ENCODE data around the gene OR52N4. TPM values are rescaled to one million over a fixed set of nuclear protein-coding genes. Genes with fewer than 3 reads are reported as not detected.

OR52N4 gene
- total RNA-seq, 1 donor from 2014 or later, result not detected

- H3K4me3 Mint-ChIP-seq (ENCODE audit: unreplicated experiment), result no peak overlapping the region
- peaks cover 2% of the 10 kb centered on the region for H3K36me3 Mint-ChIP-seq (ENCODE audit: unreplicated experiment)
- no peak overlapping the region for H3K27ac Mint-ChIP-seq (ENCODE audit: unreplicated experiment)
- H3K9me3 Mint-ChIP-seq (ENCODE audit: unreplicated experiment), result peaks cover 11% of the 10 kb centered on the region
- H3K27me3 Mint-ChIP-seq (ENCODE audit: unreplicated experiment), result peaks cover 32% of the 10 kb centered on the region
- DNase-seq (ENCODE audit: extremely low spot score, unreplicated experiment), result no peak
- no peaks in the 10 kb centered on the region for H3K4me1 Mint-ChIP-seq (ENCODE audit: unreplicated experiment)
- no peak for TF ChIP-seq CTCF (IDR thresholded peaks at IDR 0.05)
Observed at GRCh38 chr11:5737091-5737490, 17.0 kb upstream of the OR52N4 start.

- Mint-ChIP-seq H3K27ac (ENCODE audit: unreplicated experiment) (no peak overlapping the region), H3K27me3 (ENCODE audit: unreplicated experiment) (peaks cover 39% of the 10 kb centered on the region), H3K9me3 (ENCODE audit: unreplicated experiment) (peaks cover 13% of the 10 kb centered on the region), H3K4me3 (ENCODE audit: unreplicated experiment) (no peak overlapping the region), H3K4me1 (ENCODE audit: unreplicated experiment) (no peaks in the 10 kb centered on the region), H3K36me3 (ENCODE audit: unreplicated experiment) (peaks cover 2% of the 10 kb centered on the region)
- TF ChIP-seq CTCF (IDR thresholded peaks at IDR 0.05), result no peak
- DNase-seq (ENCODE audit: extremely low spot score, unreplicated experiment), result no peak
Observed at GRCh38 chr11:5737670-5738392, 16.2 kb upstream of the OR52N4 start.

GRCh38 chr11:5738431-5738830 lies 15.6 kb upstream of the OR52N4 start:
- no peak overlapping the region for H3K27ac Mint-ChIP-seq (ENCODE audit: unreplicated experiment)
- H3K9me3 Mint-ChIP-seq (ENCODE audit: unreplicated experiment), result peaks cover 13% of the 10 kb centered on the region
- H3K27me3 Mint-ChIP-seq (ENCODE audit: unreplicated experiment), result peaks cover 45% of the 10 kb centered on the region
- no peak for TF ChIP-seq CTCF (IDR thresholded peaks at IDR 0.05)
- H3K4me3 Mint-ChIP-seq (ENCODE audit: unreplicated experiment), result no peak overlapping the region
- no peaks in the 10 kb centered on the region for H3K4me1 Mint-ChIP-seq (ENCODE audit: unreplicated experiment)
- no peak for DNase-seq (ENCODE audit: extremely low spot score, unreplicated experiment)
- H3K36me3 Mint-ChIP-seq (ENCODE audit: unreplicated experiment), result peaks cover 2% of the 10 kb centered on the region

- DNase-seq (ENCODE audit: extremely low spot score, unreplicated experiment), result no peak
- no peak overlapping the region for H3K27ac Mint-ChIP-seq (ENCODE audit: unreplicated experiment)
- H3K9me3 Mint-ChIP-seq (ENCODE audit: unreplicated experiment), result peaks cover 6% of the 10 kb centered on the region
- TF ChIP-seq CTCF (IDR thresholded peaks at IDR 0.05), result no peak
- H3K4me1 Mint-ChIP-seq (ENCODE audit: unreplicated experiment), result no peaks in the 10 kb centered on the region
- no peak overlapping the region for H3K4me3 Mint-ChIP-seq (ENCODE audit: unreplicated experiment)
- peaks cover 2% of the 10 kb centered on the region for H3K36me3 Mint-ChIP-seq (ENCODE audit: unreplicated experiment)
- H3K27me3 Mint-ChIP-seq (ENCODE audit: unreplicated experiment), result peaks cover 47% of the 10 kb centered on the region
Observed at GRCh38 chr11:5746614-5747013, 7.4 kb upstream of the OR52N4 start.

GRCh38 chr11:5749836-5750235 lies 4.2 kb upstream of the OR52N4 start:
- Mint-ChIP-seq H3K9me3 (ENCODE audit: unreplicated experiment) (no peaks in the 10 kb centered on the region), H3K27ac (ENCODE audit: unreplicated experiment) (no peak overlapping the region), H3K27me3 (ENCODE audit: unreplicated experiment) (peaks cover 30% of the 10 kb centered on the region), H3K4me1 (ENCODE audit: unreplicated experiment) (no peaks in the 10 kb centered on the region), H3K4me3 (ENCODE audit: unreplicated experiment) (no peak overlapping the region), H3K36me3 (ENCODE audit: unreplicated experiment) (no peaks in the 10 kb centered on the region)
- no peak for TF ChIP-seq CTCF (IDR thresholded peaks at IDR 0.05)
- no peak for DNase-seq (ENCODE audit: extremely low spot score, unreplicated experiment)
